Measurements from ENCODE around the gene PVALEF.

- TF ChIP-seq CTCF (IDR thresholded peaks at IDR 0.05) (no peak), POLR2A (IDR thresholded peaks at IDR 0.05) (no peak)
Observed at GRCh38 chr17:81147701-81148100, 17.6 kb upstream of the PVALEF start.

Measured in heart left ventricle (tissue), 13 donors.